ENCODE results near the gene TBC1D10B. TPM values are rescaled to one million over a fixed set of nuclear protein-coding genes. Genes with fewer than 3 reads are reported as not detected.
"Not testable (repeated sequence)": the region's sequence is repeated elsewhere in the genome, so short reads cannot be mapped to it uniquely, and the experiment has no call there.

Gene TBC1D10B
- total RNA-seq, 1 donor from 2014 or later: 73.6 TPM

DNA sequence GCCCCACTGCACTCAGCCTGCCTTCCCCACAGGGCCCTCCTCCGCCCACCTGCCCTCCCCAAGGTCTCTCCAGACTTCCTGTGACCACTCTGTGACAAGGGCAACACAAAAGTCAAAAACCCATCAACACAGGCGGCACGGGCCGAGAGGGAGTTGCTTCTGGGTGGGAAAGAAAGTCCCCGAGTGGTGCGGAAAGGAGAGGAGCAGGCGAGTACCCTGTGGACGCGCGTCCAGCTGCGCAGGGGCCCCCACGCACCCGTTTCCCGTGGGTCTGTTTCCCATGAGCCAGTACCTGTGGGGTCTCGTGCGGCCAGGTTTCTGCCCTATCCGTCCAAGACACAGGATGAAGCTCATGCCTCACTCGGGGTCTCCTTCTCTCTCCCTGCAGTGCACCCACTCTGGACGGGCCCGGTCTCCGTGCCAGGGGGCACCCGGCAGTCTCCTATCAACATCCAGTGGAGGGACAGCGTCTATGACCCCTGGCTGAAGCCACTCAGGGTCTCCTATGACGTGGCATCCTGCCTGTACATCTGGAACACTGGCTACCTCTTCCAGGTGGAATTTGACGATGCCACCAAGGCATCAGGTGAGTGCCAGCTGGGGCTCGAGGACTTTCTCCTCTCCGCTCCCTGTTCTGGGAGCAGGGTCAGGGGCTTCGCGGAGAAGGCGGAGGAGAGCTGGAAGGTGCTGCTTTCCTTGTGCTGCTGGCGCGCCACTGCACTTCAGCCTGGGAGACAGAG, 27.4 kb downstream of the TBC1D10B start:
- no peak overlapping the region for H3K27ac Mint-ChIP-seq
- H3K4me3 Mint-ChIP-seq: no peak overlapping the region
- peaks cover 5% of the 10 kb centered on the region for H3K4me1 Mint-ChIP-seq (ENCODE audit: low read depth)
- no peaks in the 10 kb centered on the region for H3K27me3 Mint-ChIP-seq (ENCODE audit: insufficient read depth)
- intact Hi-C loops (cut with micrococcal nuclease): no loop called here
- no peaks in the 10 kb centered on the region for H3K36me3 Mint-ChIP-seq (ENCODE audit: low read depth)
- DNase-seq (ENCODE audit: low spot score): no peak
- no peaks in the 10 kb centered on the region for H3K9me3 Mint-ChIP-seq

DNA sequence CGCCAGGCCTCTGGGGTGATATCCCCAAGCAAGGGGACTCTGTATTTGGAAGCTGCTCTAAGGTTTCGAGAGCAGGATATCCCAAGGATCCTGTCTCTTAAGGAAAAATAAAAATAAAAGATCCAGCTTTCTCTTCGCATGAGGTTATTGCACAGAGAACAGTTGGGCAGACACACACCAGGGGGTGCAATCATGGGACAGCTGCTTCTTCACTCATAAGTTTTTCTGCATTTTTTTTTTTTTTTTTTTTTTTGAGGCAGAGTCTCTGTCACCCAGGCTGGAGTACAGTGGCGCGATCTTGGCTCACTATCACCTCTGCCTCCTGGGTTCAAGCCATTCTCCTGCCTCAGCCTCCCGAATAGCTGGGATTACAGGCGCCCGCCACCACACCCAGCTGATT, 28.3 kb downstream of the TBC1D10B start:
- intact Hi-C loops (cut with micrococcal nuclease); H3K4me3 Mint-ChIP-seq; H3K9me3 Mint-ChIP-seq; H3K27ac Mint-ChIP-seq; H3K27me3 Mint-ChIP-seq (ENCODE audit: insufficient read depth); H3K4me1 Mint-ChIP-seq (ENCODE audit: low read depth); DNase-seq (ENCODE audit: low spot score); H3K36me3 Mint-ChIP-seq (ENCODE audit: low read depth): not testable (repeated sequence)

GRCh38 chr16:30340621-30341020, 29.7 kb downstream of the TBC1D10B start:
- H3K9me3 Mint-ChIP-seq: no peaks in the 10 kb centered on the region
- H3K4me1 Mint-ChIP-seq (ENCODE audit: low read depth): peaks cover 11% of the 10 kb centered on the region
- H3K27ac Mint-ChIP-seq: peak overlapping the region; percentile 50
- H3K4me3 Mint-ChIP-seq: no peak overlapping the region
- H3K27me3 Mint-ChIP-seq (ENCODE audit: insufficient read depth): no peaks in the 10 kb centered on the region
- DNase-seq (ENCODE audit: low spot score): no peak
- H3K36me3 Mint-ChIP-seq (ENCODE audit: low read depth): no peaks in the 10 kb centered on the region
- intact Hi-C loops (cut with micrococcal nuclease): no loop called here

DNA sequence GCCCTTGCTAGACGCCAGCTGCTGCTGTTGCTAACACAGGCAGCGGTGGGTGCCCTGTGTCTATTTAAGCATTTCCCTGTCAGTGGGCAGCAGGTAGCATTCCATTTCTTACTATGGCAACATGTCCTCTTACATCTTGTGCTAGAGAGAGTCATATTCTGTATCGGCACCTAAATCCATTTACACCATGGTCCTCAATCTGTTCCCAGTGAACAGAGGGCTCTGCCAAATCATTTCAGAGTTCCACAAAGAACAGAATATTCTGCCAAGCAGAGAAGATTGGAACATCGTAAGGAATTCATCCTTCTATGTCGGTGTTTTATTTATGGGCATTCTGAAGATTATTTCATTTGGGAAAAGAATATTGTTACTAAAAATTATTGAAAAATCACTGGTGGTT, 31.6 kb downstream of the TBC1D10B start:
- H3K27me3 Mint-ChIP-seq (ENCODE audit: insufficient read depth); H3K4me3 Mint-ChIP-seq; H3K27ac Mint-ChIP-seq; intact Hi-C loops (cut with micrococcal nuclease); H3K9me3 Mint-ChIP-seq; DNase-seq (ENCODE audit: low spot score); H3K36me3 Mint-ChIP-seq (ENCODE audit: low read depth): not testable (repeated sequence)
- peaks cover 14% of the 10 kb centered on the region for H3K4me1 Mint-ChIP-seq (ENCODE audit: low read depth)

- H3K27ac Mint-ChIP-seq: not testable (repeated sequence)
- peaks cover 14% of the 10 kb centered on the region for H3K4me1 Mint-ChIP-seq (ENCODE audit: low read depth)
Measured at GRCh38 chr16:30337964-30338357, 32.3 kb downstream of the TBC1D10B start.

GRCh38 chr16:30335598-30336474, 34.5 kb downstream of the TBC1D10B start:
- peaks cover 16% of the 10 kb centered on the region for H3K4me1 Mint-ChIP-seq (ENCODE audit: low read depth)
- H3K36me3 Mint-ChIP-seq (ENCODE audit: low read depth): no peaks in the 10 kb centered on the region
- no peaks in the 10 kb centered on the region for H3K9me3 Mint-ChIP-seq
- no peak for DNase-seq (ENCODE audit: low spot score)
- peak overlapping the region; percentile 85 for H3K27ac Mint-ChIP-seq
- H3K4me3 Mint-ChIP-seq: peak overlapping the region; percentile 86
- intact Hi-C loops (cut with micrococcal nuclease): loop anchor here (1.0 to 2.0 kb wide), 3 partner anchors 19 to 43 kb away; partner anchors contain the start of genes CD2BP2 and TBC1D10B
- H3K27me3 Mint-ChIP-seq (ENCODE audit: insufficient read depth): no peaks in the 10 kb centered on the region

More at GRCh38 chr16:30337964-30338357, 32.3 kb downstream of the TBC1D10B start:
- H3K27me3 Mint-ChIP-seq (ENCODE audit: insufficient read depth); intact Hi-C loops (cut with micrococcal nuclease); DNase-seq (ENCODE audit: low spot score); H3K9me3 Mint-ChIP-seq; H3K36me3 Mint-ChIP-seq (ENCODE audit: low read depth); H3K4me3 Mint-ChIP-seq: not testable (repeated sequence)

GRCh38 chr16:30335028-30335597, 35.2 kb downstream of the TBC1D10B start:
- intact Hi-C loops (cut with micrococcal nuclease): loop anchor here (1.0 to 2.0 kb wide), 3 partner anchors 20 to 44 kb away; partner anchors contain the start of genes CD2BP2 and TBC1D10B
- H3K36me3 Mint-ChIP-seq (ENCODE audit: low read depth); H3K9me3 Mint-ChIP-seq; H3K27me3 Mint-ChIP-seq (ENCODE audit: insufficient read depth): not testable (repeated sequence)
- Mint-ChIP-seq H3K27ac (peak overlapping the region; percentile 85), H3K4me3 (peak overlapping the region; percentile 86), H3K4me1 (ENCODE audit: low read depth) (peaks cover 16% of the 10 kb centered on the region)
- DNase-seq (ENCODE audit: low spot score): peak; percentile 80

DNA sequence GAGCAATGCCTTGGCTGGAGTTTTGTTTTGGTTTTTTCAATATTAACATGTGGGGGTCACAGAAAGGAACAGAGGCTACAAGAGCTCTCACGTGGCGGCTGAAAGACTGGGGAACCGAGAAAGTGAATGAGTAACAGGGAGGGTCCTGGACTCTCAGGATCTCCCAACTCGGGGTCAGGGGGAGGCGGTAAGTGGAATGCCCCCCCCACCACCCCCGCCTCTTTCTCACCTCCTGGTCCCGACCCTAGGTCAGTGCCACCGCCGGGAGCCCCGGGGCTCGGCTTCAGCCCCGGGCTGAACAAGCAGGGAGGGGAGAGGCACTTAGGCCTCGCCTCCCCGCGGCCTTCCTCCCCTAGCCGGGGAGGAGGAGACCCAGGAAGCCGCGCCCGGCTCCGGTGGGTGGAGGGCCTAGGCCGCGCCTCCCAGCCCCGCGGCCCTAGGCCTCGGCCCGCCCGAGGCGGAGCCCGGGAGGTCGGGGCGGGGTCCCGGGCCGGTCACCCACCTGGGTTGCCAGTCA, 35.8 kb downstream of the TBC1D10B start:
- Mint-ChIP-seq H3K4me3 (peak overlapping the region; percentile 95), H3K27ac (peak overlapping the region; percentile 82), H3K4me1 (ENCODE audit: low read depth) (peaks cover 16% of the 10 kb centered on the region)
- H3K9me3 Mint-ChIP-seq; H3K36me3 Mint-ChIP-seq (ENCODE audit: low read depth); H3K27me3 Mint-ChIP-seq (ENCODE audit: insufficient read depth): not testable (repeated sequence)
- peak; percentile 89 for DNase-seq (ENCODE audit: low spot score)
- intact Hi-C loops (cut with micrococcal nuclease): loop anchor here (2.0 kb wide), 2 partner anchors 36 to 44 kb away; partner anchors contain the start of gene TBC1D10B

- peaks cover 12% of the 10 kb centered on the region for H3K4me1 Mint-ChIP-seq (ENCODE audit: low read depth)
- H3K27me3 Mint-ChIP-seq (ENCODE audit: insufficient read depth); intact Hi-C loops (cut with micrococcal nuclease); H3K36me3 Mint-ChIP-seq (ENCODE audit: low read depth); H3K9me3 Mint-ChIP-seq; H3K4me3 Mint-ChIP-seq; H3K27ac Mint-ChIP-seq; DNase-seq (ENCODE audit: low spot score): not testable (repeated sequence)
Measured at GRCh38 chr16:30324220-30324619, 46.1 kb downstream of the TBC1D10B start.

DNA sequence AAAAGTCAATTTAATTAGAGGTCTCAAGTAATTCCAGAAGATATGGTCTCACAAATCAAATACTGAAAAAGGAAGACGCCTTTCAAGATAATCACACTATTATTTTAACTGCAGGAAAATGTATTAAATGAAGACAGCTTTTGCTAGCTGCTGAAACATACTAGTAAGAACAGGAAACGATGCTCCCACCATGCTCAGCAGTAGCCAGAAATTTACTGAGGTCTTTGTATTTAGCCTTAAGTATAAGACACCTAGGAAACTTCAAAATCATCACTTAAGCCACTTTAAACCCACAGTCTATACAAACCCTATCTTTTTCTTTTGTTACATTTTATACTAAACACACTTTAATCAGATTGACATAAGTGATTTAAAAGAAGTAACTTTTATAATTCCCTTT, 51.6 kb downstream of the TBC1D10B start:
- DNase-seq (ENCODE audit: low spot score); H3K4me3 Mint-ChIP-seq; intact Hi-C loops (cut with micrococcal nuclease); H3K36me3 Mint-ChIP-seq (ENCODE audit: low read depth); H3K9me3 Mint-ChIP-seq; H3K27me3 Mint-ChIP-seq (ENCODE audit: insufficient read depth); H3K27ac Mint-ChIP-seq: not testable (repeated sequence)
- peaks cover 10% of the 10 kb centered on the region for H3K4me1 Mint-ChIP-seq (ENCODE audit: low read depth)

DNA sequence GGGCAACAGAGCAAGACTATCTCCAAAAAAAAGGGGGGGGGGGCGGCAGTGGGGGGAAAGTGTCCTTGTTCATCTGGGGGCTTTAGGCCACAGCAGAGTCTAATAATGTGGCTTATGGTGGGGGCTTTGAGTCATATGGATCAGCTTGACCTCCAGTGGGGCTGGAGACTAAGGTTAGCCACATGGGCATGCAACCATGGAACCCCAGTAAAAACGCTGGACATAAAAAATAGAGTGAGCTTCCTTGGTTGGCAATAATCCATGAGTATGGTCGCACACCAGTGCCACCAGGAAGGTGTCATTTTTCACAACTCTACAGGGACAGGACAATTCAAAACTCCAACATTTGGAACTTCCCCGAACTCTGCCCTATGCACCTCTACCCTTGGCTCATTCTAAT, 59.4 kb downstream of the TBC1D10B start:
- H3K9me3 Mint-ChIP-seq; H3K4me3 Mint-ChIP-seq; H3K27me3 Mint-ChIP-seq (ENCODE audit: insufficient read depth); H3K36me3 Mint-ChIP-seq (ENCODE audit: low read depth); H3K27ac Mint-ChIP-seq; DNase-seq (ENCODE audit: low spot score); intact Hi-C loops (cut with micrococcal nuclease): not testable (repeated sequence)
- H3K4me1 Mint-ChIP-seq (ENCODE audit: low read depth): peaks cover 26% of the 10 kb centered on the region

GRCh38 chr16:30309255-30309654, 61.0 kb downstream of the TBC1D10B start:
- H3K9me3 Mint-ChIP-seq; H3K27ac Mint-ChIP-seq; DNase-seq (ENCODE audit: low spot score); H3K4me3 Mint-ChIP-seq; H3K36me3 Mint-ChIP-seq (ENCODE audit: low read depth); intact Hi-C loops (cut with micrococcal nuclease); H3K27me3 Mint-ChIP-seq (ENCODE audit: insufficient read depth): not testable (repeated sequence)
- H3K4me1 Mint-ChIP-seq (ENCODE audit: low read depth): peaks cover 22% of the 10 kb centered on the region
